GM19468 (cell line): ENCODE measurements around the gene PDS5A.
"Not testable (repeated sequence)": the region's sequence is repeated elsewhere in the genome, so short reads cannot be mapped to it uniquely, and the experiment has no call there.

Experiments
- ATAC-seq: cut with Tn5 transposase; IDR thresholded peaks from one replicate; pipeline ENCODE4 v1.9.1; 2021; ENCODE audit warnings: mild to moderate bottlenecking, moderate library complexity, moderate number of reproducible peaks; ENCODE audit not compliant: unreplicated experiment; ENCODE audit errors: extremely low read depth

Gene PDS5A

DNA sequence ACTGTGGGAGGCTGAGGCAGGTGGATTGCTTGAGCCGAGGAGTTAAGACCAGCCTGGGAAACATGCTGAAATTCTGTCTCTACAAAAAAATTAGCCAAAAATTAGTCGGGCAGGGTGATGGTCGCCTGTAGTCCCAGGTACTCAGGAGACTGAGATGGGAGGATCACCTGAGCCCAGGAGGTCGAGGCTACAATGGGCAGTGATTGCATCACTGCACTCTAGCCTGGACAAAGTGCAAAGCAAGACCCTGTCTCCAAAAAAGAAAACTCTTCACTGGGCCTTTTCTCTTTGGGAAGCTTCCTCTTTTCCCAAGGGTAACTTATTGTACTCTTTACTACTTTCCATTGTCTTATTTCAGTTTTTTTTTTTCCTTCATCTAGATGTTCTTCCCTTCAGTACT, 190.9 kb downstream of the PDS5A start:
- ATAC-seq = no peak

- ATAC-seq = no peak
Measured at GRCh38 chr4:39785083-39785482, 192.6 kb downstream of the PDS5A start.

- not testable (repeated sequence) for ATAC-seq
Measured at GRCh38 chr4:39781988-39782387, 195.7 kb downstream of the PDS5A start.
